ENCODE measurements around the gene FHOD1.

Gene FHOD1

DNA sequence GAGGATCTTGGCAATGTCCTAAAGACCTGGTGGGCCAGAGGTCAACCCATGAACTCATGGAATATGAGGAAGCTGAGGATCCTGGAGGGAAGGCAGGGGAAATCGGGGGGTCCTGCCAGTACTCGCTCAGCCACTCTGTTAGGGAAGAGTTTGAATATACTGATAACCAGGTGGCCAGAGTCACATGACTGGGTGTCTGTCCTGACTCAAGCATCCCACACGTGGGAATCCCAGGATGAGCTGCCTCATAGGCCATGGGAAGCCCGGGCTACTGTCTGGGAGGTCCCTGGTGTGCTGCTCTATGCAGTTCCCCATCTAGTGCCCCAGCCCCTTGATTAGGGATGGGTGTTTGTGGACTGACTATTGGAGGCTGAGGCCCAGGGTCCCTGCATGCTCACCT is 59.0 kb downstream of the FHOD1 start:
- DNase-seq: no peak

DNA sequence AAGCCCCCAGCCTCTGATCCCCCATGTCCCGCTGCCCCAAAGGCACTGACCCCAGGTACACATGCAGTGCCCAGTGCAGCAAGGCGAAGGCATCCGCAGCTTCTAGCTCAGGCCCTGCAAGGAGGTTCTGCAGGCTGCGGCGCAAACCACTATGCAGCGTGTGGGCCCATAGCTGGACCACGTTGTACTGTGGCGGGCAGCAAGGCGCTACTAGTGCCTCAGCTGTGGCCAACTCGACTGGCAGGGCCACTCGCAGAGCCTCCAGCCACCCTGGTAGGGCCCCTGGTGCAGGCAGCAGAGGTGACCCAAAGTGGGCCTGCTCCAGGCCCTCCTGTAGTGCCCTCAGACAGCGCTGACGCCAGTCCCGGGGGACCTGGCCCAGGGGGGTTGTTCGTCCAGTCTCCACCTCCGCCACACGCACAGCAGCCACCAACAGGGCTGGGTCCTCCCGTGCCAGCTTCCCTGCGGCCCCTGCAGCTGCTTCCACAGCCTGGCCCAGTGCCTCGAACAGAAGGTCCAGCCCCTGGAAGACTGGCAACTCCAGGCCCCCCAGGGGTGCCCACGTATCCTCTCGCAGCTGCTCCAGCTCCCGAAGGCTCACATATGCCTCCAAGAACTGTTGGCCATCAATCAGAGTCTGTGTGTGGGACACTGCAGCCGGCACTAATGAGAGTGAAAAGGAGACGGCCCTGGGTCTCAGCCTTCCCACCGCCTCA is 59.9 kb downstream of the FHOD1 start:
- DNase-seq: no peak

DNA sequence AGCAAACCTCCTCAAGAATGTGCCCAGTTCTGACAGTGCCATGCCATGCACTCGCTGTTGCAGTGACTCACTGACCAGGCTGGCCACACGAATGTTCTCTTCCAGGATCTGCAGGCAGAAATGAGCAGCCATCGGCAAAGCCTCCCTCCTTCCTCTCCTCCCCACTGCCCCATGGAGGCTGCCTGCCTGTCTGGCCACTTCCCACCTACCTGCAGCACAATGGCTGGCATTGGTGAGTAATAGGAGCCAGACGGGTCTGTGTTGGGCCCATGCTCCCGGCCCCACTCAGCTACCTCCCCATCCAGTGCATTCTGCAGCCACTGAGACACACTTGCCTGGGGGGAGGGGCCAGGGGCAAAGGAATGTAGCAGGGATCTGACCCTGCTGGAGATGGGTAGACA is 60.7 kb downstream of the FHOD1 start:
- no peak for DNase-seq

DNA sequence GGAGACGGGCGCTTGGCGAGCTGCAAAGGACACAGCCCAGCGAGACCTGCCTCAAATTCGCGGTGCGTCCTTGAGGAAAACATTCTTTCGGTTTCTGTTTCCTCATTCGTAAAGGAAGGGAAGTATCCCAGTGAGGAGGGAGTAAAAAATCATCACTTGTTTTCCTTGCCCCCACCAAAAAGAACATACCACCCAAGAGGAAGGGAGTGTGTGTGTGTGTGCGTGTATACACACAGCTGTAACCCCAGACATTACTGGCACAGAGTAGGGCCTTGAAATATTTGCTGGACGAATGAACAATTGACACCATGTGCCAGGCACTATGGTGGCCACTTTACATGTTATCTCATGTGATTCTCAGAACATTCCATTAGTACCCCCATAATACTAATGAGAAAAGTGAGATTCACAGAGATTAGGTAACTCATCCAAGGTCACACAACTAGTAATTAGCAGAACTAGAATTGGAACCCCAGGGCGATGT is 61.6 kb downstream of the FHOD1 start:
- no peak for DNase-seq

DNA sequence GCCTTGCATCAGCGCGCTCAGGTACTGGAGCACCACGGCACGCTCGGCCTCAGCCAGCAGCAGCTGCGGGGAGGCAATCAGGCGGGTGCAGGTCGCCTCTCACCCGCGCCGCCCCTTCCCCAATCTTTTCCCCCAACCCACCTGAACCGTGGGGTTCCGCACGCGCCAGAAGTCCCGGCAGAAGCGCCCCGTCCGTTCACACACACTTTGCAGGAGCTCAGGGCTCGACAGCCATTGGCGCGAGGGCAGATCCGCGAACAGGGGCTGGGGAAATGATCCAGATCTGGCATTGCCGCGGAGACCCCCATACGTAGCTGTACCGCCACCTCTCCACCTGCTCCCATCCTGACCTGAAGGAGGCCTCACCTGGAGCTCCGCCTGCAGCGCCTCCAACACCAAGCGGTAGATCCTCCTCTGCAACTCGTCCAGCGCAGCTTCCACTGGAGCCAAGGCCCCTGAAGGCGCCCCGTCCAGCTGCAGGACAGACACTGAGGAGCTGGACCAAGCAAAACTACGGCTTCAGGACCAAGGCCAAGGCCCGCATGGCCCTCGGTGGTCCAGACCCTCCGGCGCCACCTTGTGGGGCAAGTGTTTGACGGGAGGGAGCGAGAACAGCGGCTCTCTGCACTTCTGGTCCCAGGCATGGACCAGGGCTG is 62.2 kb downstream of the FHOD1 start:
- peak; percentile 74 for DNase-seq

DNA sequence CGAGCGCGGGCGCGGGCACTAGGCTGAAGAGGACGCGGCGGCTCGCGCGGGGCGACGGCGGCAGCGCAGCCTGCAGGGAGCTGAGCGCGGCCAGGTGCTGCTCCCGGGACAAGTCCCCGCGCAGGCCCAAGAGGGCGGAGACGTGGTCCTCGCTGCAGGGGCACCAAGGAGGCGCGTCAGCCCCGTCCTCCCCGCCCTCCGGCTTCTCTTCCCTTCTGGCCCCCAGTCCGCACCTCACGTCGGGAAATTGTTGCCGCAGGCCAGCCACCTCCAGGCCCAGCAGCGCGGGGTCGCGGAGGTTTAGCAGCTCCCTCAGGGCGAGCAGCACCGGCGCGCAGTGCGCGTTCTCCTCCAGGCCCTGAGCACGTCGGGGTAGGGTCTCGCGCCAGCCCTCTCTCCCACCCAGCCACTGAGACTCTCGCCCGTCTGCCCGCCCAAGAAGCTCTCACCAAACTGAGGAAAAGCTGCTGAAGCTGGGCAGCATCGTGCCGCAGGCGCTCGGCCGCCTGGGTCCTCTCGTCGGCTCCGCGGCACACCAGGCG is 62.8 kb downstream of the FHOD1 start:
- DNase-seq: no peak

DNA sequence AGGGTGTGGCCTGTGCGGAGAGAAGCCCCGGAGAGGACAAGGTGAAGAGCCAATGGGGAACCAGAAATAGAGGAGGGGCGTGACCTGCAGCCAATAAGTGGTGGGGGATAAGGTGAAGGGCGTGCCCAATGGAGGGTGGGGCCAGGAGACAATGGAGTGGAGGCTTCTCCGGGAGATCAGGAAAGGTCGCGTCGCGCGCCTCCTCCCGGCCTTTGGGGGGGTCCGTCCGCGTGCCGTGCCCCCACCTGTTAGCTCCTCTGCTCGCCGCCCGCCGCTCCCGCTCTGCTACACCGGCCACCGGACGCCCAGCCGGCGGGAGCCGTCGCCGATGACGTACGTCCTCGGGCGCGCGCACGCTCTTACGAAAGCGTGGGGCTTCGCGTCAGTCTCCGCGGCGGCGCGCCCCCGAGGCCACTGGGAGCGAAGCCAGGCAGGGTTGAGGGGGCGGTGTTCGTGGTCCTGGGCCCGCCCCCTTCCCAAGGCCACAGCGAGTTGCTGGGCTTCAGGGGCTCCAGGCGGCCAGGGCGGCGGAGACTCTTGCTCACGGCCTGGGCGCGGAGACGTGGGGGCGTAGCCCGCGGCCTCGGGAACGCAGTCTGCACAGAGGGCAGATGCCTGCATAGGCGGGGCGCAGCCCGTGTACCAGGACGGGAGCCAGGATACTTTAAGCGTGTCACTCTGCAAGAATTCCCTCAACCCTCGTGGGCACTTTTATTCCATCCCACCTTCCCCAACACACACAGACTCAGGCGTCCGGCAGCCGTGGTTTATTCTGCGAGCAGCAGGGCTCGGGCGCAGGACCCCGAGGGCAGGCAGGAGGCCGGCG is 63.4 kb downstream of the FHOD1 start, which contains the start of gene MATCAP1:
TSS of gene MATCAP1 (minus strand) at position 337 of the 826 bp plus-strand sequence. CDS start 3,353 bp downstream, outside the sequence.
- DNase-seq: peak; percentile 89

DNA sequence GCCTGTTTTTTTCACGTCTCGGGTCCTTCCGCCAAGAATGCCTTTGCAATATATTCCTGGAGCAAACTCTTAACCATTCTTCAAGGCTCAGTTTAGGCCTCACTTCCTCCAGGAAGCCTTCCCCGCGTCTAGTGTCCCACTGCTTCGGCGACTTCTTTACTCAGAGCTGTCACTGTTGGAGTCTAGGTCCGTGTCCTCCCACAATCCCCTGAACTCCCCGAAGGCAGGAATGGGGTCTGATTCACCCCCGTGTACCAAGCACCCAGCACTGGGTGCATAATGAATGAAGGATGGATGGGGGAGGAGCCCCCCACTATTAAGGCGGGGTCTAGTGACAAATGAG is 64.0 kb downstream of the FHOD1 start:
- DNase-seq: no peak

DNA sequence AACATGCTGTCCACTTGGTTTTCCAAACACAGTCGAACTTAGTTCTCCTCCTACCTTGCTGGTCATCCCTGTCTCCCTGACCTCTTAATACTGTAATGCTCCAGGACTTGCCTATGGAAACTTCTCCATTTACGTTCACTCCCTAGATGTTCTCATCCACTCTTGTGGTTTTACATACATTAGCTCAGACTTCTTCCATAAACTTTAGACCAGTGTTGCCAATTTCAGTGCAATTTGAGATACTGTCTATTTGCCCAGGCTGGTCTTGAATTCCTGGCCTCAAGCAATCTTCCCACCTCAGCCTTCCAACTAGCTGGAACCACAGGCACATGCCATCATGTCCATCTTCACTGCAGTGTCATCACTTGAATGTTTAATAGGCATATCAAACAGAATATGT is 65.0 kb downstream of the FHOD1 start:
- DNase-seq: no peak

DNA sequence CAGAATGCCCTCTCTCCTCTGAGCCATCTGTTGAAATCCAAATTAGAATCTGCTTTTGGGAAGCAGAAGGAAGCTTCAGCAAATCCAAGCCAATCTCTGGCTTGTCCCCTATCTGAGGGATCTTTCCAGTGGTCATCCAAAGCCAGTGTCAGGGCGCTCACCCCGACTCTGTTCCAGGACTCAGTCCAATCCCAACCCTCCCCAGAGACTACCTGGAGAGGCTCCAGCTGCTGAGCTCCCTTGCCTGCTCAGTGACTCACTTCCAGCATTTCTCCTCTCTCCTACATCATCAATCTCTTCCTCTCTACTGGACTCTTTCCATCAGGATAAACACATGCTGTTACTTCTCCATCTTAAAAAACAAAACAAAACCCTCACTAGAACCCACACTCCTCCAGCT is 65.9 kb downstream of the FHOD1 start:
- DNase-seq: no peak

DNA sequence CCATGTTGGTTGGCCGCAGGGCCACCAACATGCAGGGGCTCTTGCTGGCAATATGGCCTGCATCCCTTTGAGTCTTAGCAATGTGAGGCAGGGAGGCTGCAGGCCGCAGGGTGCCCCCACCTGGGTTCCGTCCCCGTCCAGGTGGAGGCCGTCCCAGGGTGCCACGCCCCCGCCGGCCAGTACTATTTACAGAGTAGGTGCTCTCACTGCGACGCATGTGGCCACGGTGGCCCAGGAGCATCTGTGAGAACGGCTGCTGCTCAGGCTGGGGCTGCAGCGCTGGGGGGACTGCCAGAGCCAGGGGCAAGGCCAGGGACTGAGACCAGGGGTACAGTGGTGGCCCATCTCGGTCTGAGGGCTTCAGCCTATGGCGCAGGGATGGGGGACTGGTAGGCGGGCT is 67.1 kb downstream of the FHOD1 start:
- no peak for DNase-seq

DNA sequence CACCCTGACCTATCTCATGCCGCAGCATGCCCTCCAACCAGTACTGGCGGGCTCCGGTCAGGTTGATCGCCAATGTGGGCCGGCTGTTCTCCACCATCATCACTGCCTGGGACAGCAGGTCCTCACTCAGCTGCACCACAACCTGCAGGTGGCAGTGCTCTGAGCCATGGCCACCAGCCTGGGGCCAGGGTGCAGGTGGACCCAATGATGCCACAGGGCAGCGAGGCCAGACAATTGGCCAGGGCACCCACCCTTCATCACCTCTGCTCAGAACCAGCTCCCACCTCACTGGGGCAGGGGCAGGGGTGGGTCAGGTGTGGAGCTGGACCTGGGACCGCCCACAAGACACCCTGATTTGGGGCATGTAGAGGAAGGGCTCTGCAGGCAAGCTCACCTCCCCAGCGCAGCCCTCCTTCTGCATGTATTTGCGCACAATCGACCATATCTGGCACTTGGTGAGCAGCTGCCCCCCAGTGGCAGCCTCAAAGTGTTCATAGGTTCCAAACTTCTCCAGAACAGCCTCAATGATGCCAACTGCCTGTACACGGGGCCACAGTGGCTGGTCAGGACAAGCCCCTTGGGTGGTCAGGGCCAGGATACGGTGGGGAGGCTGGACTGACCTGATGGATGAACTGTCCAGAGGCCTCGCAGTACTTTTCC is 67.7 kb downstream of the FHOD1 start:
- DNase-seq: no peak

Data from activated effector memory CD4-positive, alpha-beta T cell treated with Interleukin-2 at 50 U/mL for 16 hours (primary cell).